ENCODE data around the gene ATP1A4. TPM values are rescaled to one million over a fixed set of nuclear protein-coding genes. Genes with fewer than 3 reads are reported as not detected.

Gene ATP1A4
- total RNA-seq, 2 donors from 2014 or later: 0.68 to 1.1 TPM

- H3K4me1 ChIP-seq (ENCODE audit: control insufficient read depth in 1 of 2, low read depth in 2 of 2): peaks cover 3 to 34% of the 10 kb centered on the region in 2 donors
- no peak for ATAC-seq (ENCODE audit: insufficient number of reproducible peaks, low FRiP score, low read depth)
- peak overlapping the region in 1 of 2 donors; percentile 42 for H3K27ac ChIP-seq
- H3K4me3 ChIP-seq: no peak overlapping the region
- no peak for TF ChIP-seq CTCF (IDR thresholded peaks at IDR 0.05)
- H3K9me3 ChIP-seq: no peaks in the 10 kb centered on the region
- no peaks in the 10 kb centered on the region for H3K27me3 ChIP-seq (replicated peaks; ENCODE audit: insufficient read depth)
- no peak for DNase-seq (ENCODE audit: low spot score)
- no peaks in the 10 kb centered on the region for H3K36me3 ChIP-seq
Measured at GRCh38 chr1:160158534-160158933, 7.1 kb downstream of the ATP1A4 start.

GRCh38 chr1:160159846-160160245 is 8.4 kb downstream of the ATP1A4 start:
- Histone ChIP-seq H3K9me3 (no peaks in the 10 kb centered on the region), H3K36me3 (no peaks in the 10 kb centered on the region), H3K27ac (no peak overlapping the region), H3K27me3 (replicated peaks; ENCODE audit: insufficient read depth) (no peaks in the 10 kb centered on the region), H3K4me3 (no peak overlapping the region), H3K4me1 (ENCODE audit: control insufficient read depth in 1 of 2, low read depth in 2 of 2) (peaks cover 3 to 34% of the 10 kb centered on the region in 2 donors)
- no peak for DNase-seq (ENCODE audit: low spot score)
- TF ChIP-seq CTCF (IDR thresholded peaks at IDR 0.05): no peak
- ATAC-seq (ENCODE audit: insufficient number of reproducible peaks, low FRiP score, low read depth): no peak

- H3K4me3 ChIP-seq: no peak overlapping the region
- TF ChIP-seq CTCF (IDR thresholded peaks at IDR 0.05): peak; percentile 33
- H3K27me3 ChIP-seq (replicated peaks; ENCODE audit: insufficient read depth): no peaks in the 10 kb centered on the region
- no peak for DNase-seq (ENCODE audit: low spot score)
- H3K27ac ChIP-seq: no peak overlapping the region
- no peak for ATAC-seq (ENCODE audit: insufficient number of reproducible peaks, low FRiP score, low read depth)
- no peaks in the 10 kb centered on the region for H3K36me3 ChIP-seq
- H3K4me1 ChIP-seq (ENCODE audit: control insufficient read depth in 1 of 2, low read depth in 2 of 2): peaks cover 3 to 29% of the 10 kb centered on the region in 2 donors
- no peaks in the 10 kb centered on the region for H3K9me3 ChIP-seq
Measured at GRCh38 chr1:160161965-160162705, 10.7 kb downstream of the ATP1A4 start.

- no peak overlapping the region for H3K27ac ChIP-seq
- no peak for TF ChIP-seq CTCF (IDR thresholded peaks at IDR 0.05)
- no peaks in the 10 kb centered on the region for H3K36me3 ChIP-seq
- ATAC-seq (ENCODE audit: insufficient number of reproducible peaks, low FRiP score, low read depth): no peak
- H3K9me3 ChIP-seq: no peaks in the 10 kb centered on the region
- no peaks in the 10 kb centered on the region for H3K27me3 ChIP-seq (replicated peaks; ENCODE audit: insufficient read depth)
- no peak overlapping the region for H3K4me3 ChIP-seq
- no peak for DNase-seq (ENCODE audit: low spot score)
- H3K4me1 ChIP-seq (ENCODE audit: control insufficient read depth in 1 of 2, low read depth in 2 of 2): peaks cover 2 to 21% of the 10 kb centered on the region in 2 donors
Measured at GRCh38 chr1:160162931-160163330, 11.5 kb downstream of the ATP1A4 start.

- Histone ChIP-seq H3K9me3 (no peaks in the 10 kb centered on the region), H3K27me3 (replicated peaks; ENCODE audit: insufficient read depth) (no peaks in the 10 kb centered on the region), H3K4me3 (no peak overlapping the region), H3K27ac (no peak overlapping the region), H3K4me1 (ENCODE audit: control insufficient read depth in 1 of 2, low read depth in 2 of 2) (peaks cover 0 to 15% of the 10 kb centered on the region in 2 donors), H3K36me3 (no peaks in the 10 kb centered on the region)
- TF ChIP-seq CTCF (IDR thresholded peaks at IDR 0.05): no peak
- DNase-seq (ENCODE audit: low spot score) (no peak), ATAC-seq (ENCODE audit: insufficient number of reproducible peaks, low FRiP score, low read depth) (no peak)
Measured at GRCh38 chr1:160163615-160164014, 12.2 kb downstream of the ATP1A4 start.
